HG03565 (cell line): ENCODE results near the gene SPATA9.

ENCODE experiments used
- ATAC-seq: cut with Tn5 transposase; IDR thresholded peaks from one replicate; pipeline ENCODE4 v1.9.1; 2021; ENCODE audit warnings: mild to moderate bottlenecking, moderate library complexity; ENCODE audit not compliant: unreplicated experiment

The SPATA9 gene

DNA sequence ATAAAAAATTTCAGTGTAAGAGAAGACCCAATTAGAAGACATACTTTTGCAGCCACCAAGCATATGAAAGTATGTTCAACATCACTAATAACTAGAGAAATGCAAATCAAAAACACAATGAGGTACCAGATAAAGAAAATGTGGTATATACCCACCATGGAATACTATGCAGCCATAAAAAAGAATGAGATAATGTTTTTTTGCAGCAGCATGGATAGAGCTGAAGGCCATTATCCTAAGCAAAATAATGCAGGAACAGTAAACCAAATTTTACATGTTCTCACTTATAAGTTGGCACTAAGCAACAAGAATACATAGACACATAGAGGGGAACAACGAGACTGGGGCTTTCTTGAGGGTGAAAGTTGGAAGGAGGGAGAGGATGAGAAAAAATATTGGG is 6.9 kb upstream of the SPATA9 start:
- ATAC-seq: no peak

DNA sequence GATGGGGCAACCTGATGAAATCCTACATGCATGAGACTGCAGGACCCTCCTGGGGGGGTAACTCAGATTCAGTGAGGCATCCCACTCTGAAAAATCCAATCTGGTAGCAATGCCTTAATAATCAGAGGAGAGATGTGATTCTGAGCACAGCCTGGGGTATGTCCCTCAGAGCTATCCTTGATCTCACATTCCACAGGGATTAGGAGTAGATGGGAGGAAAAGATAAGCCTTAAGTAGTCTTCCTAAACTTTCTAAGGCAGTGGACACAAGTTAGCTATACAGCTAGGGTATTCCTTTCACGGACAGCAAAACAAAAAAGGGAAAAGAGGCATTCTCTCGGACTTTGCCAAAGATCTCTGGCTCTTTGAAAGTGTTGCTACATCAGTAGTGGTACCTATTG is 3.9 kb upstream of the SPATA9 start:
- no peak for ATAC-seq

DNA sequence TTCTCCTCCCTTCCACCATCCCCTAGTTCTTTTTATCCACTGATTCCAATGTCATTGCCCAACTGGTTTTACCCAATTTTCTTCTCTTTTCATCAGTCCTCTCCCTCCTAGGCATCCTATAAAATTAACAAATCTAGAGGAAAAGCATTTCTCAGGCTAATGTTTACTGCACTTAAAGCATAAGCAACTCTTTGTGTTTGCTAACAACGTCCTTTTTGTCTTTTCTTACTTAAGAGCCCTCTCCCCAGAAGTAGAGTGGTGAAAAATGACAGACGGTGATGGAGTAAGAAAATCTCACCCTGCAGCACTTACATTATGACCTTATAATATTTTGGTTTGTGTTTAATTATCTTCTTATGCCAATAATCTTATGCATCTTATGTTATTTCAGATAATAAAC is 1.6 kb upstream of the SPATA9 start:
- ATAC-seq: no peak

DNA sequence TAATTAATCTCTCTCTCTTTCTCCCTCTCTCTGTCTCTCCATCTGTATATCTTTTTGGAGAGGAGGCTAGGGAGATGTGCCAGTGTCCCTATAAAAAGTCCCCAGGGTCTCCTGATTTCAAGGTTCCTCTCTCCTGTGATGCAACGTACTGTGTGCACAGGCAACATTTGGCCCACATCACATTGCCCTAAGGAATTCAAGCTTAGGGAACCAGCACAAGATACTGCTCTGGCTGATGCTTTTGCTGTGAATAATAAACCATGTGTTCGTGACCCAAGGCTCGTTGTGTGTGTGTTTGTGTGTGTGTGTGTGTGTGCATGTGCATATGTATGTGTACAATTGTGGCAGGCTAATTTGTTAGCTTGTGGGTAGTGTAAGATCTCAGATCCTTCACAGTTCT is 9.7 kb downstream of the SPATA9 start:
- ATAC-seq: no peak

DNA sequence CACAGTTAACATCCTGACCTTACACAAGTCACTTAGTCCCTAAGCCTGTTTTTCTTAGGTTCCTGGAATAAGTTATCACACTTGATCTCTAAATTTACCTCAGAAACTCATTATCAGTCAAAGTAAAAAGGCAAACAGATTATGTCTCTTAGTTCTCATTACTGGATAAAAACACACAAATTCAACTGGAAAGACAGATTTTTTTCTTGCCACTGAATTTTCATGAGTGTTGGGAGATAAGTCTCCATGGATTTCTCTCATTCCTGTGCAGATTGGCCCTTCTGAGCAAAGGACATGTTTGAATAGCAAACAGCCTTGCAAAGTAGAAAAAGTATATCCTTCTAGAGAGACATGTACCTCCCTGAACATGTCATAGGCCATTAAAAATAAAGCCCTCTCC is 10.2 kb downstream of the SPATA9 start:
- no peak for ATAC-seq

DNA sequence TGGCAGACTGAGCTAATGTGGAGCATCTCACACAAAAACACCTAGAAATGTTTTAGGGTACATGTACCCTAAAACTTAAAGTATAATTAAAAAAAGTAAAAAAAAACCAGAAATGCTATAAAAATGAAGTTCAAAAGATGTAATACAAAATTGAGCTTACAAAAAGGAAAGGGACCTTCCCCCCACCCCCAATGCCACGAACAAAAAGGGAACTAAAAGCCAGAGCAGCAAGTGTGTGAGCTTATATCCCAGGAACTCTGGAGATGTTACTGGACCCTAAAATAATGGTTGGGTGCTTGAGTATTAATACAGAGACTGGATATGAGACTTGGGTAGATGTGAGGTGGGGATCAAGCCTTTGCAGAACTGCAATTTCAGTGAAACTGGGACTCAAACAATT is 11.0 kb downstream of the SPATA9 start:
- no peak for ATAC-seq

DNA sequence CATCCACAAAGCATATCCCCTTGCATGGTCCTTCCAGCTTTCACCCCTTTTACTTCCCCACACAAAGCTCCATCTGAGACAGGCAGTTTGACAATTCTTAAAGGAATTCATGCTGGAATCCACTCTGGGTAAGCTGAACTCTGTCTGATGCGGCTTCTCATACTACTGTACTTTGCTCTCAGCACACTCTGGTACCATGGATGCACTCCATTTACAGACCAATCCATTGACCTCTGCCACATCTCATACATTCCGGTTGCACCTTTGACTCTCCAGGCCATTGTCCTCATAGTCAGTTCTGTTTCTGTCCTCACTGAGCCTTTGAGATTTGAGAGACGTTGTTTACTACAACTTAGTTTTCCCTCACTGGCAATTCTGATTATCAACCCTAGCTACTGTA is 12.2 kb downstream of the SPATA9 start:
- ATAC-seq: no peak

DNA sequence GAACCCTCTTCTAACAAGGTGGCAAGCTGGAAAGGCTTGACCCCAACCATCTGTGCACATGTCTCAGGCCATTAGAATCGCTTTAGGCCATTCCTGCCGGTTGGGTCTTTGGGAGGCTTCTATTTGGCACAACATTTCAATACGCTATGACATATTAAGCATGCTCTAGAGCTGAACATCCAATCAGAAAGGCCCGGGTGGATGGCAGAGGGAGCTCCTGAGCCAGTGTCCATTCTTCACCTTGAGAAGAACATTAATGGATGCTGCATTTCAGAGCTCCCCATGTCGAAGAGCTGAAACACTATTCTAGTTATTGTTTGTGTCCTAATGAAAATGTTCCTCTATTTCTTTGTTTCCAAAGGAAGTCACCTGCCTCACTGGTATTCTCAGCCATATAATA is 12.8 kb downstream of the SPATA9 start:
- ATAC-seq: no peak

DNA sequence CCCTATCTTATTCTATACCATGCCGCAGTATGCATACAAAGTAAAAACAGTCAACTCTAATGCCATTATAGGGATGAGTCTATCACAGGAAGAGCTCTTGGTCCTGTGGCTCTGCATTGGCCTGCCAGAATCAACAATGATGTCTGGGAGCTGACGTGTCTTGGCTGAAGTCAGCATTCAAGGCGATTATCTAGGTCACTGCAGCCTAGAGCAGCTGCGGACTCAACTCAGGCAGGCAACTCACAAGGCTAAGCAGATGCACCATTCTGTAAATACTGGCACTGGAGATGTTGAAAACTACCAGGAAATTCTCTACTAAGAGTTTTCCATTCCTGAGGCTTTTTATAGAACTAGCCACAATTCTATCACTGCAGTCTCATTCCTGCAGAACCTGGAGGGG is 13.3 kb downstream of the SPATA9 start:
- no peak for ATAC-seq

DNA sequence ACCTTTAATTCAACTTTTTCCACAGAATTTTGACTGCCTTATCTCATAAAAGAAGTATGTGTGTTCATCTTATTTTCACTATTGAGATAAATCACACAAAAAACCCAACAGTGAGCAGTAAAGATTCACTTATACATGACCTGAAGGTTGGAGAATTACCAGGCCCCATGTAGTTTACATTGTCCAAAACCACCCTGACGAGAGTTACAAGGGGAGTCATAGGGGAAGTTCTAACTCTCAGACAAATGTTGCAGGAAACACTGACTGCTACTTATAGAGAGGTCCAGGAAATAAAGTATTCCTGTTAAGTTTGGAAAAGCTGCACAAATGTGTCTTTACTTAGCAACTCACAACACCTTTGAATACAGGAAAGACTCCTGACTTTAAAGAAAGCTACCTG is 14.1 kb downstream of the SPATA9 start:
- no peak for ATAC-seq

DNA sequence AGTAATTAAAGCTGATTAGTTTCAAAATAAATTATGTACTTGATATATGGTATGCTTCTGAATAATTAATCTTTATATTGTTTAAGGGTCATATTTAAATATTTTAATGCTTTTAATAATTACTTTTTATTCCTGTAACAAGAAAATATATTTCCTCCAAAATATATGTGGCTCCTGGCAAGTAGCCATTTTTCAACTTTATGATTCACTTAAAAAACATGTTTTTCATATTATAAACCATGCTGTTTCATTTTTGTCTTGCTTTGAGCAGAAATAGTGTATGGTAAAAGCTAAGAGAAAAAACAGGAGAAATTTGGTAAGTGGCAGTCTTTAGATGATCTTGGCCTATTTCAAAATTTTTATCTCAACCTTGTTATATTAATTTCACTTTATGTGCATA is 14.6 kb downstream of the SPATA9 start:
- ATAC-seq: no peak

DNA sequence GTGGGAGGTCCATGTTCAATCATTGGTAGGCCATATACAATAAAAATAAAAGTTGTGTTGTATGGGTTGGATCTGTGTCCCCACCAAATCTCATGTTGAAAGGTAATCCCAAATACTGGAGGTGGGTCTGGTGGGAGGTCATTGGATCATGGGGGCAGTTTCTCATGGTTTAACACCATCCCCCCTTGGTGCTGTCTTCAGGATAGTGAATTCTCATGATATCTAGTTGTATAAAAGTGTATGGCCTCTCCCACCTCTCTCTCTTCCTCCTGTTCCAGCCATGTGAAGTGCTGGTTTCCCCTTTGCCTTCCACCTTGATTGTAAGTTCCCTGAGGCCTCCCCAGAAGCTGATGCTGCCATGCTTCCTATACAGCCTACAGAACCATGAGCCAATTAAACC is 15.1 kb downstream of the SPATA9 start:
- no peak for ATAC-seq

DNA sequence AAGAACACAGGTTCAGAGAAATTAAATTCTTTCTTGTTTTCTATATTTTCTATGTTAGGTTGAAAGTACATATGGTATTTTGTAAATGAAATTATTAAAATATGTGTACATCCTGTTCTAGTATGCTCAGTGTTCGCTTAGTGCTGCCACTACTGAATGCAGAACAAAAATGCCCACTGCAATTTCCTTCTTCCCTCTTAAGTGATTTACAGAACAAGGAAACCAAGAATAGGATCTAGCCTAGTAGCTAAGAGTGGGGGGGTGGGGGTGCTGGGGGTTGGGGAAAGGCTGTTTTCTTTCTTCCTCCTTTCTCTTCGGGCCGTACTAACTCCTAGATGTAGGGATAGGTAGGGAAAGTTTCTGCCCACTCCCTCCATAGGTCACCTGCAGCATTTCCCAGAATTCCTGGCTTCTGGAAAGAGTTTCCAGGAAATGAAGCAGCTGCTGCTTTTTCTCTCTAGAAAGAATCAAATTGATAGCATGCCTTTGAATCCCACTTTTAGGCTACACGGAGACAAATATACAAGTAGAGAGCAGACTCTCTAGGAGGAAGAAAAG is 15.7 kb downstream of the SPATA9 start:
- no peak for ATAC-seq

DNA sequence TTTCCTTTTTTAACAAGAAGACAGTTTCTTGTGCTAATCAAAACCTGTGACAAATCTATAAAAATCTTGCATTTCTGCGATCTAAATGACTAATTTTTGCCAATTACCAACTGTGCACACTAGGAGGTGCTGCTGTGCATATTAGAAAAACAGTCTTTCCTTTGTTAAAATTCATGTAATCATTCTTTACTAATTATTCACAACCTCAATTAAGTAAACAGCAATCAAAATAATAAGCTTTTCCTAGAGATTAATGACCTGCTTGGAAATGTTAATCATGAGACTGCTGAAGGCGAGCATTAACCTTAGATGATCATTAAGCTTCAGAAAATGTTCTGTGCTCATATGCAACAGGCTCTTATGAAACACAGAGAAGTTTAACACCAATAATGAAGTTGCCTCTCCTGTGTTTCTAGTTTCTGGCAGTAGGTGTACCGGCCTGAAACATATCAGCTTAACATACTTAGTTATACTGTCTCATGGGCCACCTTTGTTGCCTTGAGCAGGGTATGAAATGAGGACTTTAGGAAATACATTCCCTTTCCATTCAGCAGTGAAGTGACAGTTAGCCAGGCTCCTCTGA is 18.5 kb downstream of the SPATA9 start:
- no peak for ATAC-seq

DNA sequence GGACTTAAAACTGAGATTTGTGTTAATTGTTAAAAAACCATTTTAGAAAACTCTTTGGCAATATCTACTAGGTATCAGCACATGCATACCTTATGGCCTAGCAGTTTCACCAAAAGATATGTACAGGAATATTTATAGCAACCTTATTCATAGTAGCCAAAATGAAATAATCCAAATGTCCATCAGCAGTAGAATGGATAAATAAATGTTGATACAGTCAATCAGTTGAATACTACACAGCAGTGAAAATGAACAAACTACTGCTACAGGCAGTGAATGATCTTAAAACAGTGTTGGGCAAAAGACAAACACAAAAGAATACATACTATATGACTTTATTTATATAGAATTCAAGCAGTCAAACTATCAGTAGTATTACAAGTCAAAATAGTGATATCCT is 19.8 kb downstream of the SPATA9 start:
- no peak for ATAC-seq

DNA sequence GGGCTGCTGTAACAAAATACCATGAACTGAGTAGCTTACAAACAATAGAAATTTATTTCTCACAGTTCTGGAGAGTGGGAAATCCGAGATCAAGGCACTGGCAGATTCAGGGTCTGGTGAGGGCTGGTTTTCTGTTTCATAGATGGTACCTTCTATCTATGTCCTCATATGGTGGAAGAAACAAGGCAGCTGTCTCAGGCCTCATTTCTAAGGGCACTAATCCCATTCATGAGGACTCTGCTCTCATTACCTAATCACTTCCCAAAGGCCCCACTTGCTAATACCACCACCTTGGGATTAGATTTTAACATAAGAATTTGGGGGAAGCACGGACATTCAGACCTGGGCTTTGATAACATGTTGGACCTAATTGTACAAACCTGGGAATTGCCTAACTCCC is 22.7 kb downstream of the SPATA9 start:
- no peak for ATAC-seq

DNA sequence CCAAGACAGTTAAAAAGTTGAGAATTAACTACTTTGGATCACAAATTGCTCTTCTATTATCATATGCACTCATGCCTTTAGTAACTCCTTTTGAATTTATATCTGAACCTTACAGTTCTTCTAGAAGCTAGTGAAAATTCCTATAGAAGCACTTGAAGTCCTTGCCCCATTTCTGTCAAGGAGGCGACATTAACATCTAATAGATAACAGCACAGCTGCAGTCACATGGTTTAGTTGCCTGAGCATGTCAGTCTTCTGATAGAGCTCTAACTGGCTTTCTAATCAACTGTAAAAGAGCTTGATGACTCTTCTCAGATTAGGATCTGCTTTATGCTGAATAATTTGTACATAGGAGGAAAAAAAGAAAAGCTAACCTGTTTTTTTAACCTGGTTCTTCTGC is 27.2 kb downstream of the SPATA9 start:
- no peak for ATAC-seq

DNA sequence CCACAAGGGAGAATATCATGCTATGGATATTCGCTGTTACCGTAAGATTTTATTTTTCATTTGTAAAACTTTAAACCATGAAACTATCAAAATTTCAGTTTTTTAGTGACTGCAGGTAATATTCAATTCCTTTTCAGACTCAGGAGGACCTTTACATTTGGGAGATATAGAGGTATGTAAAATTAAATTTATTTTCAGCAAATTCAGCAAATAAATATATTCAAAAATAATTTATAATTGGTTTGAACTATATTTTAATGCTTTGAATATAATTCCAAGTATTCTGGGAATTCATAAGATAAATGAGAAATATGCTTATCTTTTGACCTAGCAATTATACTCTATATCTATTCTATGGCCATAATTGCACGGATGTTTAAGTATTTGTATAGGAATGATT is 28.6 kb downstream of the SPATA9 start:
- ATAC-seq: no peak

DNA sequence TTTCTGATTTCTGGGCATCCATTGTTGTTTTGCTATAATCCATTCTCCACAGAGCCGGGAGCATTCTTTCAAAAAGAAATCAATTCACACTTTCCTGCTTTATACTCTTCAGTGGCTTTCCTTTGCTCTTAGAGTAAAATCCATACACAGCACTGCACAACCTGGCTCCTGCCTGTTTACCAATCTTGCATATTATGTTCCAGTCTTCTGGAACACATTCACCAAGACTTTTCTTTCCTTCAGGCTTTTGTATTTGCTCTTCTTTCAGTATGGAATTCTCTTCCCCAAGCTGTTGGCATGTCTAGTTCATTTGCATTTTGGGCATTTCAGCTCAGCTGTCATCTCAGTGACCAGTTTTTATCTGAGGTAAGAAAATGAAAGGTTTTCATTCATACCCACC is 29.9 kb downstream of the SPATA9 start:
- ATAC-seq: no peak

DNA sequence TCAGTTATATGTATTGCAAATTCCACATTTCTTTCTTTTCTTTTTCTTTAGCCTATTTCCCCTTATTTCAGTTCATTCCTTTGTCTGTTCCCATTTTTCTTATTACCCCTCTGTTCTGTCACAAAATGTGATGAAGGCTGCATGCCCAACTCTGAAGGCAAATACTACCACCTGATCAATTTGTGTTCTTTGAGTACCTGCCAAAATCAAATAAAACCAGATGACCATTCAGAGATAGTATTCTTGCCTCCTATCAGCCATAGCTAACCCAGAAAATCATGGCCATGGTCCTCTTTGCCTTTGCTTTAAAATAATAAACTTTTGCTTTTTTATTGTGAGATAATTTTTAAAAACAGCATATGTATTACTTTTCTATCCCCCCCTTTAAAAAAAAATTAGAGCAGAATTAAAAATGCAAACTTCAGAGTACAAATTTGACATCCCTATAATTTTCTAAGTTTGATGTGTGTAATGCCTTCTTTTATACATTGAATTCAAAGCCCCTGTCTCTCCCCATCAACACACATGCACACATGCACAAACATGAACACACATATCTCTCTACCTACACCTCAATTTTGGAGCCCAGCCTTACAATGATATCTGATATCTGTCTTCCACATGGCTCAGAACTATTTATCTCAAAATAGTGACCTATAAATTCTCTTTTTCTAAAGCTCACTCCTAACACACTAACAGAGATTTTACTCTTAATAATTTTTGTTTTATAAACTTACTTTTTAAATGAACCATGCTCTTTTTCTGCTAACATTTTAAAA is 32.8 kb downstream of the SPATA9 start:
- ATAC-seq: no peak

DNA sequence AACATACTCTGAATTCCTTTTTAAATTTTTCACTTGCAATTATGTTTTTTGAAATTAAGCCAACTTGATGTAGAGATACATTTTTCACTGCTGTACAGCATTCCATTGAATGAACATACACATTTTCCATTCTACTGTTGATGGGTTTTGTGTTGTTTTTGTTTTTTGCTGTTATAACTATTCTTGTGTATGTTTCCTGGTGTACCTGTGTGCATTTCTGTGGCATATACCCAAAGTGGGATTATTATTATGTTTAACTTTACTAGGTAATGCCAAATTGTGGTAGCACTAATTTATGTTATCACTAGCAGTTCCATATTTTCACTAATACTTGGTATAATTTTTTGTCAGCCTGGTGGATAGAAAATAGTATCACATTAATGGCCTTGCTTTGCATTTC is 33.5 kb downstream of the SPATA9 start:
- no peak for ATAC-seq
